ENCODE results near the gene CDCP1.

Gene CDCP1

GRCh38 chr3:45066109-45066801 lies 79.9 kb downstream of the CDCP1 start:
- H4K20me1 ChIP-seq (ENCODE audit: insufficient read depth, low read length): no peaks in the 10 kb centered on the region
- no peak overlapping the region for H2AFZ ChIP-seq (ENCODE audit: low read length)
- H3K9me3 ChIP-seq (ENCODE audit: low read length): no peaks in the 10 kb centered on the region
- no peaks in the 10 kb centered on the region for H3K4me1 ChIP-seq (ENCODE audit: insufficient read depth, low read length, severe bottlenecking)
- H3K4me2 ChIP-seq (ENCODE audit: low read length): no peak overlapping the region
- no peaks in the 10 kb centered on the region for H3K9me2 ChIP-seq (ENCODE audit: low read depth, low read length)
- TF ChIP-seq EZH2 (IDR thresholded peaks at IDR 0.05; ENCODE audit: borderline replicate concordance, low read length) (no peak), CTCF (IDR thresholded peaks at IDR 0.05; ENCODE audit: low read length) (no peak)
- no peak overlapping the region for H3K9ac ChIP-seq (ENCODE audit: low read length)
- H3K36me3 ChIP-seq (ENCODE audit: insufficient read depth, low read length): no peaks in the 10 kb centered on the region
- H3K79me2 ChIP-seq (ENCODE audit: insufficient read depth, low read length): no peaks in the 10 kb centered on the region
- no peaks in the 10 kb centered on the region for H3K27me3 ChIP-seq (ENCODE audit: insufficient read depth, low read length)
- no peak overlapping the region for H3K4me3 ChIP-seq (ENCODE audit: low read depth, low read length, poor library complexity, severe bottlenecking)
- H3K27ac ChIP-seq (ENCODE audit: low read depth, low read length, poor library complexity, severe bottlenecking): no peak overlapping the region
- H3F3A ChIP-seq (ENCODE audit: insufficient read depth, low read length): no peaks in the 10 kb centered on the region

- H3K27ac ChIP-seq (ENCODE audit: low read depth, low read length, poor library complexity, severe bottlenecking): no peak overlapping the region
- no peak overlapping the region for H2AFZ ChIP-seq (ENCODE audit: low read length)
- no peak overlapping the region for H3K4me2 ChIP-seq (ENCODE audit: low read length)
These were observed 80.8 kb downstream of the CDCP1 start for GRCh38 chr3:45065373-45065720.

GRCh38 chr3:45064512-45065372 lies 81.4 kb downstream of the CDCP1 start:
- no peaks in the 10 kb centered on the region for H3K36me3 ChIP-seq (ENCODE audit: insufficient read depth, low read length)
- no peaks in the 10 kb centered on the region for H3K4me1 ChIP-seq (ENCODE audit: insufficient read depth, low read length, severe bottlenecking)
- no peaks in the 10 kb centered on the region for H3K79me2 ChIP-seq (ENCODE audit: insufficient read depth, low read length)
- no peak overlapping the region for H3K27ac ChIP-seq (ENCODE audit: low read depth, low read length, poor library complexity, severe bottlenecking)
- H3K9ac ChIP-seq (ENCODE audit: low read length): no peak overlapping the region
- no peaks in the 10 kb centered on the region for H3K27me3 ChIP-seq (ENCODE audit: insufficient read depth, low read length)
- H3K9me2 ChIP-seq (ENCODE audit: low read depth, low read length): no peaks in the 10 kb centered on the region
- H3K4me3 ChIP-seq (ENCODE audit: low read depth, low read length, poor library complexity, severe bottlenecking): no peak overlapping the region
- H3K9me3 ChIP-seq (ENCODE audit: low read length): no peaks in the 10 kb centered on the region
- H3K4me2 ChIP-seq (ENCODE audit: low read length): no peak overlapping the region
- no peaks in the 10 kb centered on the region for H3F3A ChIP-seq (ENCODE audit: insufficient read depth, low read length)
- TF ChIP-seq EZH2 (IDR thresholded peaks at IDR 0.05; ENCODE audit: borderline replicate concordance, low read length) (no peak), CTCF (IDR thresholded peaks at IDR 0.05; ENCODE audit: low read length) (no peak)
- no peak overlapping the region for H2AFZ ChIP-seq (ENCODE audit: low read length)
- H4K20me1 ChIP-seq (ENCODE audit: insufficient read depth, low read length): no peaks in the 10 kb centered on the region

More at GRCh38 chr3:45065373-45065720, 80.8 kb downstream of the CDCP1 start:
- no peaks in the 10 kb centered on the region for H3K27me3 ChIP-seq (ENCODE audit: insufficient read depth, low read length)
- no peak overlapping the region for H3K9ac ChIP-seq (ENCODE audit: low read length)
- no peaks in the 10 kb centered on the region for H3K9me3 ChIP-seq (ENCODE audit: low read length)
- no peaks in the 10 kb centered on the region for H3K9me2 ChIP-seq (ENCODE audit: low read depth, low read length)
- no peak overlapping the region for H3K4me3 ChIP-seq (ENCODE audit: low read depth, low read length, poor library complexity, severe bottlenecking)
- H3F3A ChIP-seq (ENCODE audit: insufficient read depth, low read length): no peaks in the 10 kb centered on the region
- no peaks in the 10 kb centered on the region for H4K20me1 ChIP-seq (ENCODE audit: insufficient read depth, low read length)
- H3K36me3 ChIP-seq (ENCODE audit: insufficient read depth, low read length): no peaks in the 10 kb centered on the region
- TF ChIP-seq EZH2 (IDR thresholded peaks at IDR 0.05; ENCODE audit: borderline replicate concordance, low read length) (no peak), CTCF (IDR thresholded peaks at IDR 0.05; ENCODE audit: low read length) (no peak)
- no peaks in the 10 kb centered on the region for H3K79me2 ChIP-seq (ENCODE audit: insufficient read depth, low read length)
- no peaks in the 10 kb centered on the region for H3K4me1 ChIP-seq (ENCODE audit: insufficient read depth, low read length, severe bottlenecking)
